Measurements from ENCODE around the gene U2AF2.

Gene U2AF2

GRCh38 chr19:55660991-55661390, 6.2 kb downstream of the U2AF2 start:
- Mint-ChIP-seq H3K4me3 (no peak overlapping the region), H3K9me3 (no peaks in the 10 kb centered on the region), H3K27me3 (no peaks in the 10 kb centered on the region), H3K4me1 (ENCODE audit: low read depth in 2 of 2) (peaks cover 52 to 54% of the 10 kb centered on the region in 2 donors), H3K27ac (peak overlapping the region in 1 of 2 donors; percentile 82), H3K36me3 (ENCODE audit: insufficient read depth) (peaks cover 77% of the 10 kb centered on the region)
- DNase-seq (no peak), ATAC-seq (replicated peaks) (no peak)

GRCh38 chr19:55661826-55662225, 7.0 kb downstream of the U2AF2 start:
- Mint-ChIP-seq H3K4me1 (ENCODE audit: low read depth in 2 of 2) (peaks cover 44 to 52% of the 10 kb centered on the region in 2 donors), H3K27ac (peak overlapping the region in 1 of 2 donors; percentile 35), H3K9me3 (no peaks in the 10 kb centered on the region), H3K36me3 (ENCODE audit: insufficient read depth) (peaks cover 78% of the 10 kb centered on the region), H3K27me3 (no peaks in the 10 kb centered on the region), H3K4me3 (no peak overlapping the region)
- DNase-seq (no peak), ATAC-seq (replicated peaks) (no peak)

GRCh38 chr19:55663846-55664536, 9.2 kb downstream of the U2AF2 start:
- DNase-seq (no peak), ATAC-seq (replicated peaks) (no peak)
- peaks cover 29 to 42% of the 10 kb centered on the region in 2 donors for H3K4me1 Mint-ChIP-seq (ENCODE audit: low read depth in 2 of 2)
- peak overlapping the region; percentile 38 to 66 for H3K27ac Mint-ChIP-seq
- peaks cover 88% of the 10 kb centered on the region for H3K36me3 Mint-ChIP-seq (ENCODE audit: insufficient read depth)
- H3K27me3 Mint-ChIP-seq, result no peaks in the 10 kb centered on the region
- peak overlapping the region in 1 of 2 donors; percentile 37 for H3K4me3 Mint-ChIP-seq
- no peaks in the 10 kb centered on the region for H3K9me3 Mint-ChIP-seq

GRCh38 chr19:55666343-55667005, 11.6 kb downstream of the U2AF2 start:
- H3K36me3 Mint-ChIP-seq (ENCODE audit: insufficient read depth), result peaks cover 92% of the 10 kb centered on the region
- H3K27ac Mint-ChIP-seq, result peak overlapping the region in 1 of 2 donors; percentile 65
- ATAC-seq (replicated peaks), result no peak
- H3K9me3 Mint-ChIP-seq, result no peaks in the 10 kb centered on the region
- no peak for DNase-seq
- H3K27me3 Mint-ChIP-seq, result no peaks in the 10 kb centered on the region
- peaks cover 24 to 42% of the 10 kb centered on the region in 2 donors for H3K4me1 Mint-ChIP-seq (ENCODE audit: low read depth in 2 of 2)
- no peak overlapping the region for H3K4me3 Mint-ChIP-seq

DNA sequence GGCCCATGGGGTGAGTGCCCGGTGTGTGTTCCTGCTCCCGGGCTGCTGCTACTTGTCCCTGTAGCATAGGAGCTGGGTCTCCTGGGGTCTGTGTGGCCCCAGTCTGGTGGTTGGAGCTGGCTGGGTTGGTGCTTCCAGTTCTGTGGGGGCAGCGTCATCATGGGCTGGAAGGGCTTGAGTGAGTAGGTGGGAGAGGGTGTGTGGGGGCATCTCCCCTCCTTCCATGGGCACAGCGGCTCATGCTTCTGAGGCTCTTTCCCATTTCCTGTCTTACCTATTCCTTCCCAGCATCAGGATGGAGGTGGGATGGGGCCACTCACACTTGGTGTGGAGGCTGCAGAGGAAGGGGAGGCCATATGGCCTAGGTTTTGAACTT, 12.2 kb downstream of the U2AF2 start:
- no peaks in the 10 kb centered on the region for H3K27me3 Mint-ChIP-seq
- H3K36me3 Mint-ChIP-seq (ENCODE audit: insufficient read depth), result peaks cover 92% of the 10 kb centered on the region
- ATAC-seq (replicated peaks) (no peak), DNase-seq (no peak)
- H3K9me3 Mint-ChIP-seq, result no peaks in the 10 kb centered on the region
- H3K4me1 Mint-ChIP-seq (ENCODE audit: low read depth in 2 of 2), result peaks cover 22 to 41% of the 10 kb centered on the region in 2 donors
- H3K4me3 Mint-ChIP-seq, result no peak overlapping the region
- H3K27ac Mint-ChIP-seq, result peak overlapping the region in 1 of 2 donors; percentile 65

GRCh38 chr19:55667511-55667910, 12.7 kb downstream of the U2AF2 start:
- Mint-ChIP-seq H3K4me1 (ENCODE audit: low read depth in 2 of 2) (peaks cover 20 to 40% of the 10 kb centered on the region in 2 donors), H3K27me3 (no peaks in the 10 kb centered on the region), H3K36me3 (ENCODE audit: insufficient read depth) (peaks cover 92% of the 10 kb centered on the region), H3K27ac (peak overlapping the region in 1 of 2 donors; percentile 65), H3K4me3 (no peak overlapping the region), H3K9me3 (no peaks in the 10 kb centered on the region)
- ATAC-seq (replicated peaks), result no peak
- DNase-seq, result no peak

GRCh38 chr19:55667958-55668357, 13.1 kb downstream of the U2AF2 start:
- peak overlapping the region in 1 of 2 donors; percentile 65 for H3K27ac Mint-ChIP-seq
- no peak overlapping the region for H3K4me3 Mint-ChIP-seq
- H3K9me3 Mint-ChIP-seq, result no peaks in the 10 kb centered on the region
- no peaks in the 10 kb centered on the region for H3K27me3 Mint-ChIP-seq
- peaks cover 92% of the 10 kb centered on the region for H3K36me3 Mint-ChIP-seq (ENCODE audit: insufficient read depth)
- H3K4me1 Mint-ChIP-seq (ENCODE audit: low read depth in 2 of 2), result peaks cover 20 to 37% of the 10 kb centered on the region in 2 donors
- DNase-seq (no peak), ATAC-seq (replicated peaks) (no peak)

- no peak for DNase-seq
- no peak overlapping the region for H3K27ac Mint-ChIP-seq
- ATAC-seq (replicated peaks), result no peak
- H3K4me1 Mint-ChIP-seq (ENCODE audit: low read depth in 2 of 2), result peaks cover 24 to 32% of the 10 kb centered on the region in 2 donors
- H3K27me3 Mint-ChIP-seq, result no peaks in the 10 kb centered on the region
- no peak overlapping the region for H3K4me3 Mint-ChIP-seq
- peaks cover 92% of the 10 kb centered on the region for H3K36me3 Mint-ChIP-seq (ENCODE audit: insufficient read depth)
- no peaks in the 10 kb centered on the region for H3K9me3 Mint-ChIP-seq
Observed at GRCh38 chr19:55668603-55669348, 13.9 kb downstream of the U2AF2 start.

- DNase-seq (no peak), ATAC-seq (replicated peaks) (no peak)
- H3K4me3 Mint-ChIP-seq, result no peak overlapping the region
- H3K27me3 Mint-ChIP-seq, result no peaks in the 10 kb centered on the region
- H3K4me1 Mint-ChIP-seq (ENCODE audit: low read depth in 2 of 2), result peaks cover 22 to 29% of the 10 kb centered on the region in 2 donors
- H3K9me3 Mint-ChIP-seq, result no peaks in the 10 kb centered on the region
- H3K36me3 Mint-ChIP-seq (ENCODE audit: insufficient read depth), result peaks cover 92% of the 10 kb centered on the region
- H3K27ac Mint-ChIP-seq, result peak overlapping the region in 1 of 2 donors; percentile 87
Observed at GRCh38 chr19:55669418-55670279, 14.8 kb downstream of the U2AF2 start.

- ATAC-seq (replicated peaks) (no peak), DNase-seq (no peak)
- Mint-ChIP-seq H3K36me3 (ENCODE audit: insufficient read depth) (peaks cover 92% of the 10 kb centered on the region), H3K4me3 (no peak overlapping the region), H3K4me1 (ENCODE audit: low read depth in 2 of 2) (peaks cover 24 to 28% of the 10 kb centered on the region in 2 donors), H3K27me3 (no peaks in the 10 kb centered on the region), H3K9me3 (no peaks in the 10 kb centered on the region), H3K27ac (peak overlapping the region in 1 of 2 donors; percentile 70)
Observed at GRCh38 chr19:55670280-55671053, 15.6 kb downstream of the U2AF2 start.

GRCh38 chr19:55671054-55671378, 16.2 kb downstream of the U2AF2 start:
- Mint-ChIP-seq H3K27me3 (no peaks in the 10 kb centered on the region), H3K9me3 (no peaks in the 10 kb centered on the region), H3K4me3 (no peak overlapping the region), H3K4me1 (ENCODE audit: low read depth in 2 of 2) (peaks cover 30% of the 10 kb centered on the region in 2 donors), H3K36me3 (ENCODE audit: insufficient read depth) (peaks cover 91% of the 10 kb centered on the region), H3K27ac (peak overlapping the region; percentile 58 to 70)
- DNase-seq (no peak), ATAC-seq (replicated peaks) (no peak)

DNA sequence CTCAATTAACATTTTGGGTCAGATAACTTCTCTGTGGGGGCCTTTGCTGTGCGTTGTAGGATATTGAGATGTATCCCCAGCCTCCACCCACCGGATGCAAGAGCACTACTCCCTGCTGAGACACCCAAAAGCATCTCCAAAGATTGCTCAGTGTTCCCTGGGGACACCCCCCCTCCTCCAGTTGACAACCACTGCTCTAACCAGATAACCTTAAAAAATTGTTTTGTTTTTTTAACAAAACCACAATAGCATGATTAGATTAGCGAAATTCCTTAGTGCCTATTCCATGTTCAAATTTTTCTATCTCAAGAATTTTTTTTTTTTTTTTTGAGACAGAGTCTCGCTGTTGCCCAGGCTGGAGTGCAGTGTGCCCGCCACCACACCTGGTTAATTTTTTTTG, 17.6 kb downstream of the U2AF2 start:
- Mint-ChIP-seq H3K9me3 (no peaks in the 10 kb centered on the region), H3K4me3 (no peak overlapping the region), H3K4me1 (ENCODE audit: low read depth in 2 of 2) (peaks cover 35 to 39% of the 10 kb centered on the region in 2 donors), H3K27me3 (no peaks in the 10 kb centered on the region), H3K36me3 (ENCODE audit: insufficient read depth) (peaks cover 77% of the 10 kb centered on the region), H3K27ac (peak overlapping the region in 1 of 2 donors; percentile 95)
- no peak for DNase-seq
- no peak for ATAC-seq (replicated peaks)
